GM21619 (cell line): ENCODE measurements around the gene FMN2.
"Not testable (repeated sequence)": the region's sequence is repeated elsewhere in the genome, so short reads cannot be mapped to it uniquely, and the experiment has no call there.

Source experiments
- ATAC-seq: cut with Tn5 transposase; IDR thresholded peaks from one replicate; pipeline ENCODE4 v1.9.1; 2021; ENCODE audit not compliant: unreplicated experiment

The FMN2 gene

DNA sequence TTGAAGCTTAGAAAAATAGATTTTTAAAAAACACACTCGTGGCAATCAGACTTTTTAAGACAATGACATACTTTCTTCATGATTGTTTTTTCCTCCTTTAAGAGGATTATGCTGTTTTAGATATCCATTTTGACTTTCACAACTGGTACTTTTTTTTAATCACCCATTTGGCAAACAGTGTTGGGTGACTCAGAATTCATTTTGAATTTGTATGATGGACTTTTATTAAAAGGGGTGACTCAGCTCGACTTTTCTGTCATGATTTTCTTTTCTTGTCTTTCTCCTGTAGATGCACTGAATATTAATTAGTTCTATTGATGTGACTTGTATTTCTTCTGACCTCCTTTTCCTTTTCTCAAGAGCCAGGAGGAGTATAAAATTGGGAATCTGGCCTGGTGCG is 44.7 kb downstream of the FMN2 start:
- no peak for ATAC-seq

DNA sequence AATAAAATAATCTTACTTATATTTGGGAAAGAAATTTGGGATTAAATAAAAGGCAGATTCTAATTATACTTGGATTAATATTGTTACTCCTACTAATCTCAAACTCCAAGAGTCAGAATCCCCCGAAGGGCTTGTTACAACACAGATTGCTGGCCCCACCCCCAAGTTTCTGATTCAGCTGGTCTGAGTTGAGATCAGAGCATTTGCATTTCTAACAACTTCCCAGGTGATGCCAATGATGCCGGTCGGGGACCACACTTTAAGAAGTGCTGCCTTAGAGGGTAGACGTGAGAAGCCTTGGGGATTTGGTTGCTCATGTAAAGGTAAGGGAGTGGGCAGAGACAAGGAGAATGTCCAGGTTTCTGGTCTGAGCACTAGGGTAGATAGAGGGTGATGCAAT is 47.2 kb downstream of the FMN2 start:
- ATAC-seq, result no peak

- ATAC-seq, result no peak
Observed at GRCh38 chr1:240139511-240139910, 47.8 kb downstream of the FMN2 start.

DNA sequence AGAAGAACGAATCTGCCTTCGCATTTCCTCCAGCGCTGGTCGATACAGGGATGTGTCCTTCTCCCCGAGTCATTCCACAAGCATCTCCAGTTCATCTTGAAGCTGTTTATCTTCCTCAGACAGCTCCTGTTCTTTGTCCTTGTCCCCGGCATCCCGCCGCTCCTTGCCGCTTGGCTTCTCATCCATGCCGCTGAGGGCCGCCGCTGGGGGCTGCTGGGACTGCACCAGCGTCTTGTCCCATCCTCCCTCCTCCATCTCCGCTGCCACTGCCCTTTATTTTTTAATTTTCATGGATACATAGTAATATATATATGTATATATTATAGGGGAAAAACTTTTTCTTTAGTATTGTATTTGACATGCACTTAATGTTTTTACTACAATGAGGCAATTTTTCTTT is 53.4 kb downstream of the FMN2 start:
- no peak for ATAC-seq

GRCh38 chr1:240148333-240148732 is 56.6 kb downstream of the FMN2 start:
- ATAC-seq, result no peak

DNA sequence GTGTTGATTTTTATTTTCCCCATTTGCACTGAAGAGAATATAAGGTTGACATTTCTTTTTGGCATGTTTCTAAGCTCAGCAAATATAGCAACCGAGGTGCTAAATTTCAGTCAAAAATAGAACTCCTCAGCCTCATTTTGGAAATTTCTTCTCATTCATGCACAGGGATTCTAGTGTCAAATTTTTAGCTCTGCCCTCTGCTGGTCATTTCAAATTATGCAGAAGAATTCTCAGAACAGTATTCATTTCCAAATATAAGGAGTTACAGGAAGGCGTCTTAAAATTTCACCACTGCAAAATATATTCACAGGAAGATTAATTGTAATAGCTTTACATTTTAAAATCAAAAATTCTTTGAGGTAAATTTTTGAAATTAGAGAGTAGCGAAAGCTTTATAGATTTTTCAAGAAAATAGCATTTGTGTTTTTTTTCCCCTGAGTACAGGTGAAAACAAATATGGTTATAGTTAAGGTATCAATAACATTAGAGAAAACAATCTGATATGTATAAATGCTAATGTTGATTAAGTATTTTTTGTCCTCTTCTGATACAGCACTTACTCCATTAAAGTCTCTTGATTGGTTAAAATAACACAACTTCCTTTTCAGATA is 57.9 kb downstream of the FMN2 start:
- peak; percentile 62 for ATAC-seq

DNA sequence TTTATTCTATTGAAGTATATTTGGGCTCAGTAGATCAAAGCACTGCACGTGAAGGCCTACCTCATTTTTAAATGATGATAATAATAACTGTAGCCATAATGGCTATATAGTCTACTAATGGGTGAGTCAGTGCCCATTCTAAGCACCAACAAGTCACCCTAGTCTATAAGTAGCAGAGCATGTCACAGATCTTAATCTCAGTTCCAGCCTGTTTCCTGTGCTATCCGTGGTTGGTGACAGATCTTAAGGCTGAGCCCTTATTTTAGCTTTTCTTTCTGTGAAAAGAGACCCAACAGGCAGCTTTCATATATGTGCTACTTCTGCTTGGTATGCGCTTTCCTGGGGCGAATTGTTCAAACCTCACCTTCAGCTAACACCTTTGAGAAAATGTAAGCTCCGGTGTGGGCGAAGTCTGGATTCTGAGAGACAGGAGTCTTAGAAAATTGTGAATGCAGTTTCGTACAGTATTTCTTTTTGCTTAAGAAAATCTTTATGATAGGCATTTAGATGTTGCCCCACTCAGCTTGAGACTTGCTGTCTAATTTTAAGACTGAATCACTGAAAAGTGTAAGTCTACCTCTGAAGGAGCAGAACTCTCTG is 59.6 kb downstream of the FMN2 start:
- ATAC-seq, result no peak

GRCh38 chr1:240152611-240153297 is 61.1 kb downstream of the FMN2 start:
- no peak for ATAC-seq

DNA sequence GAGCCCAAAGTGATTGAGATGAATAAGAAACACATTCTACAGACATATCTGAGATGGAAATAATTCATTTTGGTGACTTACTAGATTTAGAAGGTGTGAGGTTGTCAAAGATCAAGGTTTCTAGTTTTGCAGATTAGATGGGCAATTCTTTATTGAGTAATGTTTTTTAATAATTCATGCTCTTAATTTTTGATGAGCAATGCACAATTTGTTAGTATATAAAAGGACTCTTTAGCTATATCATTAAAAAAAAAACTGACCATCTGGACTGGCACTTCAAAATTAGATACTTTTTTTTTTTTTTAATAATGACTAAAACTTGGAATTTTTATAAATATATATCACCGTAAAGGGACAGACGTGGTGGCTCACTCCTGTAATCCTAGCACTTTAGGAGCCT is 63.9 kb downstream of the FMN2 start:
- ATAC-seq, result no peak

- ATAC-seq, result no peak
Observed at GRCh38 chr1:240164742-240165141, 73.1 kb downstream of the FMN2 start.

DNA sequence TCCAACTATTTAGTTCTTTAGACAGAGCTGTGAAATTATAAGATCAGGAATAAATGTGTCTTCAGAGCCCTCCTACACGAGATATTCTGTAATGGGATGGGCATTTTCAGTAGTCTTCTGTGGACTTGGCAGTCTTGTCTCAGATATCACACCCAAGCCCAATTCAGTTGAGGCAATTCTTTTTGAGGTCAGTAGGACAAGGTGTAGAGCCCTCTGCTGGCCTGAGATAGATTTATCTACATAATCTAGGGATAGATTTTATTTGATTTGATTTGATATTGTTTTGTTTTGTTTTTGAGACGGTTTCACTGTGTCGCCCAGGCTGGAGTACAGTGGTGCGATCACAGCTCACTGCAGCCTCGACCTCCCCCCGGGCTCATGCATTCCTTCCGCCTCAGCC is 77.5 kb downstream of the FMN2 start:
- ATAC-seq, result no peak

DNA sequence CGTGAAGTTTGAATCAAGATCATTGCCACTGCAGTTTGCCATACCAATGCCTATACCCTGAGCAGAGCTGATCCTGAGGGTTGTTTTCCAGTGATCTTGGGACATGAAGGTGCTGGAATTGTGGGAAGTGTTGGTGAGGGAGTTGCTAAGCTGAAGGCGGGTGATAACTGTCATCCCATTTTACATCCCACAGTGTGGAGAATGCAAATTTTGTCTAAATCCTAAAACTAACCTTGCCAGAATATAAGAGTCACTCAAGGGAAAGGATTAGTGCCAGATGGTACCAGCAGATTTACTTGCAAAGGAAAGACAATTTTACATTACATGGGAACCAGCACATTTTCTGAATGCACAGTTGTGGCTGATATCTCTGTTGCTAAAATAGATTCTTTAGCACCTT is 78.6 kb downstream of the FMN2 start:
- ATAC-seq, result no peak

DNA sequence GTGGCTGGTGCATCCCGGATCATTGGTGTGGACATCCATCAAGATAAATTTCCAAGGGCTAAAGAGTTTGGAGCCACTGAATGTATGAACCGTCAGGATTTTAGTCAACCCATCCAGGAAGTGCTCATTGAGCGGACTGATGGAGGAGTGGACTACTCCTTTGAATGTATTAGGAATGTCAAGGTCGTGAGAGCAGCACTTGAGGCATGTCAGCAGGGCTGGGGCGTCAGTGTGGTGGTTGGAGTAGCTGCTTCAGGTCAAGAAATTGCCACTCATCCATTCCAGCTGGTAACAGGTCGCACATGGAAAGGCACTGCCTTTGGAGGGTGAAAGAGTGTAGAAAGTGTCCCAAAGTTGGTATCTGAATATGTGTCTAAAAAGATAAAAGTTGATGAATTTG is 79.1 kb downstream of the FMN2 start:
- ATAC-seq, result no peak

- ATAC-seq, result no peak
Observed at GRCh38 chr1:240171907-240172306, 80.2 kb downstream of the FMN2 start.

GRCh38 chr1:240173836-240174235 is 82.2 kb downstream of the FMN2 start:
- ATAC-seq, result no peak

GRCh38 chr1:240174734-240175133 is 83.1 kb downstream of the FMN2 start:
- no peak for ATAC-seq

GRCh38 chr1:240178366-240178765 is 86.7 kb downstream of the FMN2 start:
- no peak for ATAC-seq

GRCh38 chr1:240184682-240185081 is 93.0 kb downstream of the FMN2 start:
- not testable (repeated sequence) for ATAC-seq

DNA sequence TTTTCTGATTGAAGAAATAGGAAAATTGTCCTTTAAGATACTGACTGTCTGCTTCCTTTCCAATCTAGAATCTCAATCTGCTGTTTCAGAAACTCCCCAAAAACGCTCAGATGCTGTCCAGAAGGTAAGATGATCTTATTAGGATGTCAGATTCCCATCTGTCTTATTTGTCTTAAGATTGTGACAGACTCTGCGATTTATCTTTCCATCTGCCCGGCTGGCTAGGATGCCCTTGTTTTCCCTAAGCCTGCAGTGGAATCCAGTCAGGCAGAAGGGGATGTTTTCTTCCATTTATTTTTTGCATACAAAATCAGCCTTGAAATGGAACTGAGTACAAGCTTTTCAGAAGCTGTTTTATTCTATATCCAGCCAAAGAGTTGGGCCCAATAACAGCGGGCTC is 96.5 kb downstream of the FMN2 start:
- no peak for ATAC-seq

GRCh38 chr1:240189386-240189989 is 97.8 kb downstream of the FMN2 start:
- peak; percentile 83 for ATAC-seq

GRCh38 chr1:240190881-240191401 is 99.3 kb downstream of the FMN2 start:
- ATAC-seq, result no peak

GRCh38 chr1:240192851-240193250 is 101.2 kb downstream of the FMN2 start:
- no peak for ATAC-seq
